SW 1271 (cell line): ENCODE measurements around the gene PURA.

Experiments
- DNase-seq, 2 experiments: peaks; one replicate each; lab custom pipeline; 2025; lab: John Stamatoyannopoulos, UW

Gene PURA

DNA sequence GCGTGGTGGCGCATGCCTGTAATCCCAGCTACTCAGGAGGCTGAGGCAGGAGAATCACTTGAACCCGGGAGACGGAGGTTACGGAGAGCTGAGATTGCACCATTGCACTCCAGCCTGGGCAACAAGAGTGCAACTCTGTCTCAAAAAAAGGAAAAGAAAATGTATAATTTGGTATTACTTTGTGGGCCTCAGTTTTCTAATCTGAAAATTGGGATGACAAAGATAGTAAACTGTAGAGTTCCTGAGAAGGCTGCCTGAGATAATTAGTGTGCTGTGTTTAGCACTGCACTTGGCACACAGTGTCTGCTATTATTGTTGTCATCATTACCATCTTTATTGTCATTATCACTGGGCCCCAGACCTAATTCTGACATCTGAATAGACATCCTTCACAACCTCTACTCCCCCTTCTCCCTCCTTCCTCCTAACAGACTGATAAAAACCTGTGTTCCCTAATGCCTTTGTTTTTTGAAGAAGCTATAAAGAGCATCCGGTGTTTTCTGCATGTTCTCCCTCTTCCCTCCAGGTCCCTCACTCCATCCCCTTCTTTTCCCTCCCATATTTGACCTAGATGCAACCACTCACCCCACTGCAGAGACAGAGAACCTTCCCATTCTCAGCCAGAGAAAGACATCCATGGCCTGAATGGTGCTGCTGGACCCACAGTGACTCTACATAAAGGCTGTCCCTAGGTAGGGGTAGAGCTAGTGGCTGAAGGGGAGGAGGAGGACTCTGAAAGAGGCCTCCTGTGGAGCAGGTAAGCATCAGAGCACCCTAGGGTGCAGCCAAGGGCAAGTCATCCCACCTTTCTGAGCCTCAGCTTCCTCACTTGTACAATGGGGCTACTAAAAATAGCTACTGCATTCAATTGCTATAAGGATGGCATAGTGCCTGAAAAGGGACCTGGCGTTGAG is 45.4 kb downstream of the PURA start:
- no peak for DNase-seq

DNA sequence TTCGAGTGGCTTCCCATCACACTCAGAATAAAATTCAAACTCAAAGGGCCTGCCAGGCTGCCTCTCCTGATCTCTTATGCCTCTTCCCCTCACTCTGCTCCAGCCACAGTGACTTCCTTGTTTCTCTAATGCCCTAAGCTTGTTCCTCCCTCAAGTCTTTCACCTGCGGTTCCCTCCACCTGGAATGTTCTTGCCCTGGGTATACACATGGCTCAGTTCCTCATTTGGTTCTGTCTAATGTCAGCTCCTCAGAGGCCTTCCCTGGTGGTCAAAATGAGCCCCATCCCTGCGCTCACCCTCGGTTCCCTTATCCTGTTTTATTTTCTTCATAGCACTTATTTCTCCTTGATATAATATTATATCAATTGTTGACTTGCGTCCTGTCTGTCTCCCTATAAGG is 48.4 kb downstream of the PURA start:
- DNase-seq: no peak

DNA sequence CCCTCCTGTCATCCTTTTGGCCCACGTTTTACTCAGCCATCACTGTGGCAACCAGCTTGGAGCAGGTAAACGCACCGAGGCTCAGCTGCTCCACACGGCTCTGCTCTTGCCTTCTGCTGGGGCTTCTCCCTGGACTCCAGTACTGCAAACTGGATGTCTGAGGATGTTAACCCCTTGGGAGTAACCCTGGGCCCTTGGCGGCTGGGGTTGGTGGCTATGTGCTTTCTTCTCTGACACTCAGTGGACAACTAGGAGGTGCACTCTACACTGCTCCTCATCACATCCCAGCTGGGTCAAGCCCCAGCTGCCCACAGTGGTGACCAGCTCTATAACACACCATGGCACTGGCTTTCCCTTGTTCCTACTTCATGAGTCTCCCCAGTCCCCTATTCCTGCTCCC is 48.9 kb downstream of the PURA start:
- no peak for DNase-seq

DNA sequence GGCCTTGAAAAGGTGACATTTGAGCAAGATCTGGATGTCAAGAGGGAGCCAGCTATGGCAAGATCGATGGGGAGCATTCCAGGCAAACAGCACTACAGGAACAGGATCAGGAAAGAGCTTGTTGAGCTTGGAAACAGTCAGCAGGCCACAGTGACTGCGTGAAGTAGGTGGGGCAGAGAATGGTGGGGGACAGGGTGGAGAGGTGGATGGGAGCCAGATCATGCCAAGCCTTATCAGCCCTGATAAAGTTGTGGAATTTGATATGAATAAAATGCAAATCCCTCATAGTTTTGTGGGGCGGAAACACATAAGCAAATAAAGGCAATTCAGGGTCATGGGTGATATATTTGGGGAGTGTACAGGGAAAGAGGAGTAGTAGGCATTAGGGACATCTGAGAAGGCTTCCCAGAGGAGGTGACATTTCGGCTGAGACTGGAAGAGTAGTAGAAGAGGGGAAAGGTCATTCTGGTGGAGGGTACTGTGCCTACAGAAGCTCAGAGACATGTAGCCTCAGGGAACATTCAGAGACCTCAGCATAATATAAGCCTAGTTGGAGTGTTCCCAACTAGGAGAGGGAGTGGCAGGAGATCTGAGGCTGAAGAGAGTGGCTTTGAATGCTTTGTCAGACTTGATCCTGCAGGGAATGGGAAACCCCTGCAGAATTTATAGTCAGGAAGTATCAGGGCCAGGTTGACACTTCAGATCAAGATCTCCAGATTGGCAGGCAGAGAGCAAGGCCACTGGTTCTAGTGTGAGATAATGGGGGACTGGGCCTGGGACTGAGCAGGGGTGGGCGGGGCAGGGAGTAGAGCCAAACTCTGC is 51.4 kb downstream of the PURA start:
- DNase-seq: no peak

DNA sequence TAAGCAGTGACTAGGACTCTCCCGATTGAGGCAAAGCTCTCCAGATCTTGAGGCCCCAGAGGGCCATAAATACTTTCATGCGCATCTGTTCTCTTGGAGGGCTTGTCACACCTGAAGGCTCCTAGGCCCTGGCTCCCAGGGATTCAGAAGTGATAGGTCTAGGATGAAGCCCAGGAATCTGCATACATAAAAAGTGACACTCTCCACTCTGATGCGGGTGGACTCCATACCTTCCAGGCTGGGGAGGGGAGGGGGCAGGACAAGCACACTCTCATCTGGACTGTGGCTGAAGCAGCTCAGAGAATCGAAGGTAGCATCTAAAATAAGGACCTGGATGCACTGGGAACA is 52.0 kb downstream of the PURA start:
- DNase-seq: no peak

DNA sequence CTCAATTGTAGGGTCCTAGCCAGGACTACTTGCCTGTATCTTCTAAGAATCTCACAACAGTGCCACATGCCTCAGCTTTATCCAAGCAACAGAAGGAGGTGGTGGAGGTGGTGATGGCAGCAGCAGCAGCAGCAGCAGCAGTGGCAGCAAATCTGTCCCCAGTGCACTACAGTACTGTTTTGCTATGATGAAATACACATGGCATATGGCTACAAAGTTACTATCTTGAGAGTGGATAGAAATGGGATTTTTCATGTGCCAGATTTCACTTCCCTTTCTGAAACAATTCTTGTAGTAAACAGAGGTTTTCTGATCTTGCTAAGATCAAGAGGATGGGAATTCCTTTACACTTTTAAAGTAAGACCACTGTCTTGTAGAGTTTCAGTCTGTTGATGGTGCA is 53.0 kb downstream of the PURA start:
- DNase-seq: no peak

DNA sequence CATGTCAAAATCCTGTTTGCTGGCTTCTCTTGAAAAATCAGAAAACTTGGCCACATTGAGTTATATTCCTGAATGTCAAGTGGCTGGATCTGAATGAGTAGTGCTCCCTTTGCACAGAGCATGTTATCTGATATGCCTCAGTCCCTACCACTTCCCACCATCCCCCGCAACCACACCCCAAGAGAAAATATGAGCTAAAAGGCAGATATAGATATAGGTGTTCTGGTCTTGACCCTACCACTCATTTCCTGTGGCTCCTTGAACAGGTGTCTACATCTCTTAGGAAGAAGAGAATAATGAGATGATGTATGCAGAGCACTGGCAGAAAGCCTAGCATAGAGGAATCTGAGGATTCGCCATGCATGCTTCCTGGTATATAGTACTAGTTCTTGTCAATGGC is 54.5 kb downstream of the PURA start:
- no peak for DNase-seq

DNA sequence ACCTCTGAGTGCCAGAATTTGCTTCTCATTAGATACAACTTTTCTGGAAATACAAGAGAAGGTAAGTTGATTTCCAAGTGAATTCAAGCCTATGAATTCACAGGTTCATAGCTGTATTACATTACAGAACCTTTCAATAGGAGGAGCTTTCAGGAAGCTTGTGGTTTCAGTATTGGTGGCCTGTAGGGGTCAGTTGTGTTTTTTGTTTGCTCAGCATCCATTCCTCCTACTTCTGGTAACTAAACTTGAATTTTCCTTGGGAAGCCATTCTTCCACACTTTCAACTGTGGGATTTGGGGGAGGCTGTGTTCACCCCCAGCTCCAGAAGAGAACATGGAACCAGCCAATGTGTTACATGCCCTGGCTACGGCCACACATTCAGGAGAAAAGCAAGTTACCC is 55.5 kb downstream of the PURA start:
- peak in 1 of 2 experiments; percentile 45 for DNase-seq

DNA sequence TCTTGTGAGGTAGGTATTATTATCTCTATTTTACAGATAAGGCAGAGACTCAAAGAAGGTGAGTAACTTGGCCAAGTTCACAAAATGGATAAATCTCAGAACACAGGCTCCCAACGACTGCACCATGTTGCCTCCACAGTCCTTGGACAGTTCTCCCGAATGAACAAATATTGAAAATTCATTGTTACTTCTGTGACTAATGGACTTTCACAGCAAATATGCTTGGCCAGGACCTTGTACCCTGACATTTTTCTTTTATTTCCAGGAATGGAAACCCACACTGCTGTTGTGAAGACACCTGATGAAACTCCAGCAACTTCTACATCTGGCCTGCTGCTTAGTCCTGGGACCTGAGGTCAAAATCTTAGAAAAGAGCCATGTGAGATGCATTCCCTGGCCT is 58.6 kb downstream of the PURA start:
- no peak for DNase-seq

DNA sequence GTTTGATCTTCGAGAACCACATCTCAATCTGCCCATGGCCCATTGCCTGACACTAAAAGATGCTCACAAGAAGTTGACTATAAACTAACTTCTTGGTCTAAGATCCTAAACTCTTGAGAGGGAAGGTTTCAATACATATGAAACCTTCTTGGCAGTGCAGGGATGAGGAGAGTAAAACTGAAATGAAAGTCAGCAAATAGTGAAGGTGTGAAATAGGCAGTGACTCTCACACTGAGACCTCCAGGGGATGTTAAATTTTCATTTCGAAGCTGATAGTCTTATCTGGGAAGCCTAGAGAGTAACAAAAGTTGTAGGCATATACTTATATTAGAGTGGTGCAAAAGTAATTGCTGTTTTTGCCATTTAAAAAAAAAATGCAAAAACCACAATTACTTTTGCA is 60.1 kb downstream of the PURA start:
- DNase-seq: no peak

DNA sequence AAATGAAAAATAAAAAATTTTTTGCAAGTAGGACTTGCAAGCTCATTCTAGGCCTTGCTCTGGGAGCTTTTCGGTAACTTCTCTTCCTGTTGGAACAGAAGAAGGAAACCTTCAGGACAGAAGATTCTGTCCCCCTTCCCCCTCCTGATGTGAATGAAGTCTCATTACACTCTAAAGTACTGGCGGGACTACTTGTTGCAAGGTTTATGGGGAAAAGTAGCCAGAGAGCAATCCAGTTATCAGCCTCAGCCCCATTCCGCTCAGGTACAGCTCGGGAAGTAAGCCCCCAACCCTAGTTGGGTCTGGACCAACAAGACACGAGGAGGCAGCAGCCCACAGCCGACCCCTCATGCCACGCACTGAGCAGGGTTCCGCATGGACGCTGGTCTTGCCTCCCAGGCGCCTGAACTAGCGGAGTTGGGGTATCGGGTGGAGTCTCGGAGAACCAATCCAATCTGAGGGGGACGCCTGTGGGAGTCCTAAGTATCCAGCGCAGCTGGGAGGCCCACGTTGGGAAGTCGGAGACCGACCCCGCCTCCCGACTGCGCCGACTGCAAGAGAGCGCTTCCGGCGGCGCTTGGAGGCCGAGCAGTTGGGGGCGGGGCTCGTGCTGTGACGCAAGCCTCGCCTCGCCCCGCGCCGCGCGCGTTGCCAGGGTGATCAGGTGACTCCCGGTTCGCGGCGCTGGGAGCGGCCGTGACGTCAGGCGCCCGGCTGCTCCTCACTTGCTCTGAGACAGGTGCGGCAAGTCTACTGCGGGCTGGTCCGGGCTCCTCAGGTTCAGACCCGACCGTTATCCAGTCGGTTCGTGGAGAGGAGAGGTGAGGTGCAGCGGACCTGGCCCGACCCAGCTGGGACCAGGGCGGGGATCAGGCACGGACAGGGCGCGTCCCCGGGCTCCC is 60.8 kb downstream of the PURA start, which contains the start of gene CYSTM1:
TSS of gene CYSTM1 (plus strand) at position 724 of the 902 bp plus-strand sequence. CDS start 19,278 bp downstream, outside the sequence.
- DNase-seq: peak; percentile 88 to 93
